CD14-positive monocyte (primary cell): ENCODE measurements around the gene HMCN2. TPM values are rescaled to one million over a fixed set of nuclear protein-coding genes. Genes with fewer than 3 reads are reported as not detected.

Experiments
- DNase-seq, 3 donors: peaks; one replicate each; pipeline ENCODE4 v3.0.0-alpha.2; 2011 to 2022
- H2AFZ ChIP-seq: 2 replicates; pipeline ENCODE4 v1.6.0; 2012; ENCODE audit warnings: mild to moderate bottlenecking, low read depth, low read length, inconsistent platforms; ENCODE audit not compliant: insufficient read depth, poor library complexity, severe bottlenecking
- H3K27ac ChIP-seq, 2 donors: 1 replicate in 1 of 2; 2 replicates in 1 of 2; pipeline ENCODE4 v1.5.1; 2012 to 2013; ENCODE audit warnings: low read length in 2 of 2, control low read depth in 1 of 2, inconsistent platforms in 1 of 2, low read depth in 1 of 2, mild to moderate bottlenecking in 1 of 2
- H3K27me3 ChIP-seq, 2 donors: one replicate each; pipeline versions ENCODE4 v1.6.0 to v1.6.1; 2011 to 2013; ENCODE audit warnings: low read length in 2 of 2; ENCODE audit not compliant: control insufficient read depth in 2 of 2, insufficient read depth in 2 of 2
- H3K36me3 ChIP-seq, 2 donors: replicated peaks in 1 of 2; 1 replicate in 1 of 2; 2 replicates in 1 of 2; pipeline versions ENCODE4 v1.5.1 to v1.6.1; 2012 to 2013; ENCODE audit warnings: low read length in 2 of 2, control low read depth in 1 of 2, inconsistent platforms in 1 of 2, mild to moderate bottlenecking in 1 of 2; ENCODE audit not compliant: insufficient read depth in 2 of 2, control insufficient read depth in 1 of 2
- H3K4me1 ChIP-seq, 2 donors: 1 replicate in 1 of 2; 2 replicates in 1 of 2; pipeline versions ENCODE4 v1.5.1 to v1.6.1; 2012 to 2013; ENCODE audit warnings: low read length in 2 of 2, control low read depth in 1 of 2, inconsistent platforms in 1 of 2, mild to moderate bottlenecking in 1 of 2, moderate library complexity in 1 of 2; ENCODE audit not compliant: insufficient read depth in 2 of 2, control insufficient read depth in 1 of 2
- H3K4me2 ChIP-seq: replicated peaks from 2 replicates; pipeline ENCODE3; 2012; ENCODE audit warnings: low read length, moderate library complexity, mild to moderate bottlenecking; ENCODE audit not compliant: poor library complexity, severe bottlenecking; ENCODE audit errors: extremely low read depth
- H3K4me3 ChIP-seq, 3 experiments: fragments of 200-600 bp in 1 of 3; sonication (generic) in 1 of 3; replicated peaks in 1 of 3; 1 replicate in 2 of 3; 2 replicates in 1 of 3; pipeline ENCODE4 v1.5.1; 2011 to 2013; ENCODE audit warnings: low read length in 3 of 3, mild to moderate bottlenecking in 3 of 3, control low read depth in 2 of 3, low read depth in 2 of 3, inconsistent platforms in 1 of 3, moderate library complexity in 1 of 3
- H3K79me2 ChIP-seq: 2 replicates; pipeline ENCODE4 v1.6.0; 2012; ENCODE audit warnings: mild to moderate bottlenecking, control low read depth, inconsistent platforms, low read length, moderate library complexity; ENCODE audit not compliant: insufficient read depth
- H3K9ac ChIP-seq: 2 replicates; pipeline ENCODE4 v1.6.0; 2017; ENCODE audit warnings: low read length, mild to moderate bottlenecking; ENCODE audit not compliant: insufficient read depth, poor library complexity, severe bottlenecking
- H3K9me3 ChIP-seq, 2 donors: replicated peaks in 1 of 2; 1 replicate in 1 of 2; 2 replicates in 1 of 2; pipeline versions ENCODE4 v1.5.1 to v1.6.1; 2012 to 2013; ENCODE audit warnings: low read length in 2 of 2, control low read depth in 1 of 2; ENCODE audit not compliant: control insufficient read depth in 1 of 2, insufficient read depth in 1 of 2
- H4K20me1 ChIP-seq: 2 replicates; pipeline ENCODE4 v1.6.0; 2012; ENCODE audit warnings: mild to moderate bottlenecking, low read length, control low read depth, moderate library complexity; ENCODE audit not compliant: insufficient read depth
- H3K27ac Mint-ChIP-seq, 7 donors: one replicate each; pipeline ENCODE4 v1.8.0; 2020; ENCODE audit warnings: mild to moderate bottlenecking in 7 of 7, mixed read lengths in 7 of 7, moderate library complexity in 6 of 7, inconsistent platforms in 2 of 7
- H3K27me3 Mint-ChIP-seq, 3 donors: one replicate each; pipeline ENCODE4 v1.8.0; 2021 to 2022; ENCODE audit warnings: low read depth in 3 of 3, mild to moderate bottlenecking in 3 of 3, mixed read lengths in 3 of 3, moderate library complexity in 3 of 3, inconsistent platforms in 1 of 3
- H3K36me3 Mint-ChIP-seq, 2 donors: one replicate each; pipeline ENCODE4 v1.8.0; 2020; ENCODE audit warnings: mixed read lengths in 2 of 2, inconsistent platforms in 1 of 2, mild to moderate bottlenecking in 1 of 2
- H3K4me1 Mint-ChIP-seq: one replicate; pipeline ENCODE4 v1.8.0; 2020; ENCODE audit warnings: mild to moderate bottlenecking, mixed read lengths
- H3K4me3 Mint-ChIP-seq, 2 donors: one replicate each; pipeline ENCODE4 v1.8.0; 2020; ENCODE audit warnings: mild to moderate bottlenecking in 2 of 2, mixed read lengths in 2 of 2, moderate library complexity in 1 of 2
- H3K9me3 Mint-ChIP-seq, 7 donors: one replicate each; pipeline ENCODE4 v1.8.0; 2020 to 2022; ENCODE audit warnings: mixed read lengths in 7 of 7, mild to moderate bottlenecking in 6 of 7, moderate library complexity in 6 of 7, inconsistent platforms in 2 of 7
- CTCF ChIP-seq: fragments of 200-600 bp; IDR thresholded peaks from one replicate; pipeline ENCODE4 v1.8.0; 2022; ENCODE audit warnings: antibody characterized with exemption, mild to moderate bottlenecking
- WGBS: methylation state at CpG from one replicate; pipeline ENCODE4 v1.1.5; 2013; ENCODE audit warnings: missing lambda C conversion rate; ENCODE audit not compliant: insufficient coverage; 5-methylcytosine and 5-hydroxymethylcytosine counted together
- intact Hi-C, 2 donors: fragments of 100-400 bp; cut with micrococcal nuclease; formaldehyde crosslinking; loops; one replicate each; pipeline versions ENCODE4 v1.15.0 to v1.15.1; 2023
- polyA plus RNA-seq, 3 donors: library from polyadenylated mRNA; depleted of rRNA in 1 of 3; unstranded in 2 of 3; stranded (reverse) in 1 of 3; fragments of 300-500 nt in 2 of 3; fragments of >200 nt in 1 of 3; fragmentation: Illumina TruSeq in 2 of 3; gene quantifications; 1 replicate in 2 of 3; 2 replicates in 1 of 3; pipeline ENCODE4 v1.2.3, GENCODE V29; 2012 to 2021

HMCN2 gene
- polyA plus RNA-seq, 3 donors = not detected

- DNase-seq = no peak
- Histone ChIP-seq H3K4me1 (no peaks in the 10 kb centered on the region), H3K9me3 (peaks cover 7 to 11% of the 10 kb centered on the region in 2 donors), H2AFZ (no peak overlapping the region), H3K4me3 (no peak overlapping the region), H3K27me3 (no peaks in the 10 kb centered on the region), H3K27ac (no peak overlapping the region), H3K36me3 (no peaks in the 10 kb centered on the region), H3K79me2 (no peaks in the 10 kb centered on the region), H3K4me2 (no peak overlapping the region), H4K20me1 (no peaks in the 10 kb centered on the region), H3K9ac (no peak overlapping the region)
- intact Hi-C loops = no loop called here
- peaks cover 4 to 18% (median 12%) of the 10 kb centered on the region in 7 donors for H3K9me3 Mint-ChIP-seq
- WGBS = 97% methylated on average over 19 of the region's 20 CpGs
- peaks cover 1 to 3% (median 2%) of the 10 kb centered on the region in 3 donors for H3K27me3 Mint-ChIP-seq
- no peaks in the 10 kb centered on the region for H3K36me3 Mint-ChIP-seq
- H3K4me3 Mint-ChIP-seq = no peak overlapping the region
- TF ChIP-seq CTCF = no peak
- no peaks in the 10 kb centered on the region for H3K4me1 Mint-ChIP-seq
- H3K27ac Mint-ChIP-seq = no peak overlapping the region
Measured at GRCh38 chr9:130225586-130225985, 40.0 kb upstream of the HMCN2 start.

GRCh38 chr9:130226112-130226511, 39.4 kb upstream of the HMCN2 start:
- Histone ChIP-seq H3K4me1 (no peaks in the 10 kb centered on the region), H3K9me3 (peaks cover 7 to 11% of the 10 kb centered on the region in 2 donors), H3K9ac (no peak overlapping the region), H2AFZ (no peak overlapping the region), H4K20me1 (no peaks in the 10 kb centered on the region), H3K4me2 (no peak overlapping the region), H3K27me3 (no peaks in the 10 kb centered on the region), H3K27ac (no peak overlapping the region), H3K4me3 (no peak overlapping the region), H3K36me3 (no peaks in the 10 kb centered on the region), H3K79me2 (no peaks in the 10 kb centered on the region)
- WGBS = 95% methylated on average over 12 of the region's 12 CpGs
- Mint-ChIP-seq H3K27me3 (peaks cover 1 to 7% (median 2%) of the 10 kb centered on the region in 3 donors), H3K36me3 (no peaks in the 10 kb centered on the region), H3K9me3 (peaks cover 4 to 18% (median 12%) of the 10 kb centered on the region in 7 donors), H3K4me3 (no peak overlapping the region), H3K27ac (peak overlapping the region in 1 of 7 donors; percentile 13), H3K4me1 (no peaks in the 10 kb centered on the region)
- no peak for DNase-seq
- no peak for TF ChIP-seq CTCF
- intact Hi-C loops = no loop called here
